ENCODE results near the gene PLXNA3. TPM values are rescaled to one million over a fixed set of nuclear protein-coding genes. Genes with fewer than 3 reads are reported as not detected.

The PLXNA3 gene
- total and polyA plus RNA-seq, 2 experiments from 2014 or later, result 2.7 to 5.4 TPM

- Mint-ChIP-seq H3K4me1 (peaks cover 12% of the 10 kb centered on the region), H3K27ac (no peak overlapping the region), H3K4me3 (peak overlapping the region; percentile 89), H3K36me3 (ENCODE audit: low read depth) (peaks cover 5% of the 10 kb centered on the region), H3K9me3 (no peaks in the 10 kb centered on the region), H3K27me3 (ENCODE audit: insufficient read depth, low read depth, poor library complexity) (peaks cover 8% of the 10 kb centered on the region)
- no peaks in the 10 kb centered on the region for H3K27me3 ChIP-seq (ENCODE audit: insufficient read depth)
- DNase-seq (ENCODE audit: low spot score), result no peak
- H3K36me3 ChIP-seq (ENCODE audit: insufficient read depth), result no peaks in the 10 kb centered on the region
- no peak overlapping the region for H2AFZ ChIP-seq
- H3K27ac ChIP-seq (ENCODE audit: low read depth), result no peak overlapping the region
- H3K4me2 ChIP-seq, result peak overlapping the region; percentile 77
- H3K4me3 ChIP-seq, result peak overlapping the region; percentile 67
- no peaks in the 10 kb centered on the region for H4K20me1 ChIP-seq (replicated peaks; ENCODE audit: insufficient read depth)
- peaks cover 8% of the 10 kb centered on the region; the same call in 1 of the 2 replicates for H3K4me1 ChIP-seq (ENCODE audit: insufficient read depth)
- no peak for ATAC-seq
- no peaks in the 10 kb centered on the region for H3K9me2 ChIP-seq (ENCODE audit: insufficient read depth)
- H3F3A ChIP-seq (replicated peaks; ENCODE audit: low read depth), result no peaks in the 10 kb centered on the region
- no peaks in the 10 kb centered on the region for H3K79me2 ChIP-seq (replicated peaks; ENCODE audit: insufficient read depth)
- no peak for TF ChIP-seq ZNF331 (CRISPR knock-in tag; IDR thresholded peaks at IDR 0.05; ENCODE audit: low read depth)
- no peak for TF ChIP-seq ZNF114 (CRISPR knock-in tag; IDR thresholded peaks at IDR 0.05)
- no peak for TF ChIP-seq EZH2phosphoT487 (IDR thresholded peaks at IDR 0.05; ENCODE audit: unreplicated experiment)
- TF ChIP-seq ETS1 (IDR thresholded peaks at IDR 0.05), result no peak
- TF ChIP-seq STAT1 (IDR thresholded peaks at IDR 0.05; ENCODE audit: unreplicated experiment), result no peak
- no peak for TF ChIP-seq CTCF (conservative IDR thresholded peaks at IDR 0.05; ENCODE audit: low read depth in 2 of 2)
- no peak for TF ChIP-seq REST (IDR thresholded peaks at IDR 0.05; ENCODE audit: unreplicated experiment)
- TF ChIP-seq JUNB (IDR thresholded peaks at IDR 0.05; ENCODE audit: unreplicated experiment), result no peak
- TF ChIP-seq POLR2AphosphoS5 (IDR thresholded peaks at IDR 0.05; ENCODE audit: low read depth), result no peak
- TF ChIP-seq CREB1 (CRISPR knock-in tag; IDR thresholded peaks at IDR 0.05; ENCODE audit: low read depth), result no peak
- TF ChIP-seq EZH2 (IDR thresholded peaks at IDR 0.05; ENCODE audit: low read depth, unreplicated experiment), result no peak
- no peak for TF ChIP-seq ZNF462 (CRISPR knock-in tag; IDR thresholded peaks at IDR 0.05)
- TF ChIP-seq NANOG (IDR thresholded peaks at IDR 0.05; ENCODE audit: borderline replicate concordance), result no peak
Observed at GRCh38 chrX:154412468-154412867, 45.6 kb upstream of the PLXNA3 start.

All from GM23338 (cell line).